Ectodermal cell (in vitro differentiated cells): ENCODE measurements around the gene HOXA2.
A peak's percentile ranks its signal among the peaks of the same experiment; 100 is the strongest.

Experiments used
- H3K27ac ChIP-seq: 2 replicates; pipeline ENCODE4 v1.7.0; 2013; ENCODE audit warnings: mild to moderate bottlenecking, low read depth, low read length; ENCODE audit not compliant: insufficient read depth, poor library complexity, severe bottlenecking
- H3K27me3 ChIP-seq: 2 replicates; pipeline ENCODE4 v1.7.0; 2013; ENCODE audit warnings: mild to moderate bottlenecking, low read length; ENCODE audit not compliant: insufficient read depth, control insufficient read depth, poor library complexity, severe bottlenecking
- H3K36me3 ChIP-seq: one replicate; pipeline ENCODE4 v1.7.0; 2013; ENCODE audit warnings: low read length; ENCODE audit not compliant: control insufficient read depth, insufficient read depth
- H3K4me1 ChIP-seq: one replicate; pipeline ENCODE4 v1.7.0; 2013; ENCODE audit warnings: low read length; ENCODE audit not compliant: control insufficient read depth, insufficient read depth
- H3K4me3 ChIP-seq: 2 replicates; pipeline ENCODE4 v1.7.0; 2013; ENCODE audit warnings: low read depth, low read length, control low read depth; ENCODE audit not compliant: insufficient read depth
- H3K9me3 ChIP-seq: 2 replicates; pipeline ENCODE4 v1.7.0; 2013; ENCODE audit warnings: mild to moderate bottlenecking, low read length, moderate library complexity; ENCODE audit not compliant: control insufficient read depth
- WGBS, 2 experiments: methylation state at CpG; one replicate each; pipeline ENCODE4 v1.1.7; 2013; ENCODE audit warnings: missing lambda C conversion rate in 2 of 2; 5-methylcytosine and 5-hydroxymethylcytosine counted together

HOXA2 gene

DNA sequence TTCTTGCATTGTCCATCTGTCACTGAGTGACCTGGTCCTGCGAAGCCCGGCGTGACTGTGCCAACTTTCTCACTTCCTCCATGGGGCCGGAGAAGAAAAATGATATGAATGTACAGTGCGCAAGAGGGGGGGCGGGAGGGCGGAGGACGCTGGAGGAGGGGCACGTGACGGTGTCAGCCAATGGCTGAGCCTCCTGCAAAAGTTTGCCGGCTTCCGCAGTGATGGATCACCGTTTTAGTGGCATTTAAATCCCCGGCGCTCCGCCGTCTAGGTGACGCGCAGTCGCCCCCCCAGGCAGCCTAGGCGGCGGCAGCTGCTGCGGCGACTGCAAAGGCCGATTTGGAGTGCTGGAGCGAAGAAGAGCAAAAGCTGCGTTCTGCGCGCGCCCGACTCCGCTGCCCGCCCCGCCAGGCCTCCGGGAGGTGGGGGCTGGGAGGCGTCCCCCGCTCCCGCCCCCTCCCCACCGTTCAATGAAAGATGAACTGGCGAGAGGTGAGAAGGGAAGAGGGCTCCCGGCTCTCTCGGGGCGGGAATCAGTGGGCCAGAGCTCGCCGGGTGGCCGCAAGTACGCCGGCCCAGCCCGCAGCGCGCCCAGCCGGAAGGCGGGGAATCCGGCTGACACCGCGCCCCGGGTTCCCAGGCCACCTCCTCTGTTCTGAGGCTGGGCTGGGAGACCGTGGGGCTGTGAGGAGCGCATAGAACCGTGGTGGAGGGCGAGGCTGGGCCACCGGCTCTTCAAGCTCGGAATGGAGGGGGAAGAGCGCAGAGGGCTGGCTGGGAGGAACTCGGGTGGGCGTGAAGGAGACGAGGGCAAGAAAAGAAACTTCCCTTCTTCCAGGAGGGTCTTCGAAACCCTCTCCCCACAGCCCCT is 6.4 kb downstream of the HOXA2 start, which contains the start of gene HOXA1:
Gene HOXA1, minus strand, starts transcription at position 104 of the 871 bp plus-strand sequence. Its CDS starts 88 bp downstream, at position 16.
- H3K9me3 ChIP-seq, result no peaks in the 10 kb centered on the region
- H3K27ac ChIP-seq, result no peak within 1 kb of the TSS
- peaks cover 100% of the 10 kb centered on the region for H3K27me3 ChIP-seq
- H3K4me3 ChIP-seq, result peak within 1 kb of the TSS; percentile 57
- H3K36me3 ChIP-seq, result no peaks in the 10 kb centered on the region
- 0 to 1% methylated on average over 68 of the region's 68 CpGs for WGBS, 2 experiments
- H3K4me1 ChIP-seq, result peaks cover 5% of the 10 kb centered on the region

DNA sequence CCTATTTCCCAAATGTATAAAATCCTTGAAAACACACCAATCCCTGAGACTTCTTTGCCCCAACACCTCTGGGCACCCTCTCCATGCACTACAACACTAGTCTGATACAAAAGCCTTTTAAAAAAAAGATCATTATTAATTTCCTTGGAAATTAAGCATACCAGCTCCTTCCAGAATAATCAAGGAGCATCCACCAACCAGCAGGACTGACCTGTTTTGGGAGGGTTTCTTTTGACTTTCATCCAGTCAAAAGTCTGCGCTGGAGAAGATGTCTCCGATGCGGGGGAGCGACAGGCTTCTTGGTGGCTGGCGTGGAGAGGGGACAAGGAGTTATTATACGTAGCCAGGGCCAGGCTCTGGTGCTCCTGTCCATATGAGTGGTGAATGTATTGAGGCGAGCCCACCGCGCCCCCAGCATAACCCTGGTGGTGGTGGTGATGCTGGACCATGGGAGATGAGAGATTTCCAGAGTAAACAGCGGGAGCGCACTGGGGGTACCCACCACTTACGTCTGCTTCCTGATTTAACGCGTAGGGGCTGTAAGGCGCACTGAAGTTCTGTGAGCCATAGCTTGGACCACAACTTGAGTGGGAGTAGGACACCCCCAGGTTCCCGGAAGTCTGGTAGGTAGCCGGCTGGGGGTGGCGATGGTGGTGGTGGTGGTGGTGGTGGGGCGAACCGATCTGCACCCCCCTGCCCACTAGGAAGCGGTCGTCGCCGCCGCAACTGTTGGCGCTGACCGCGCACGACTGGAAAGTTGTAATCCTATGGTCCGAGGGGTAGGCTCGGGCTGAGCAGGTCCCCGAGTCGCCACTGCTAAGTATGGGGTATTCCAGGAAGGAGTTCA is 7.2 kb downstream of the HOXA2 start:
- 4 to 5% methylated on average over 33 of the region's 33 CpGs for WGBS, 2 experiments
- Histone ChIP-seq H3K36me3 (no peaks in the 10 kb centered on the region), H3K9me3 (no peaks in the 10 kb centered on the region), H3K4me1 (peaks cover 5% of the 10 kb centered on the region), H3K4me3 (peak overlapping the region; percentile 57), H3K27ac (no peak overlapping the region), H3K27me3 (peaks cover 100% of the 10 kb centered on the region)

- no peak overlapping the region for H3K4me3 ChIP-seq
- H3K4me1 ChIP-seq, result no peaks in the 10 kb centered on the region
- 8 to 9% methylated on average over 29 of the region's 29 CpGs for WGBS, 2 experiments
- H3K27ac ChIP-seq, result no peak overlapping the region
- no peaks in the 10 kb centered on the region for H3K9me3 ChIP-seq
- no peaks in the 10 kb centered on the region for H3K36me3 ChIP-seq
- peaks cover 100% of the 10 kb centered on the region for H3K27me3 ChIP-seq
Measured at GRCh38 chr7:27094304-27095049, 8.0 kb downstream of the HOXA2 start.

- 43 to 46% methylated on average over 5 to 6 of the region's 6 CpGs for WGBS, 2 experiments
Measured at GRCh38 chr7:27093184-27093895, 9.1 kb downstream of the HOXA2 start.

GRCh38 chr7:27092819-27093110 is 9.7 kb downstream of the HOXA2 start:
- H3K4me3 ChIP-seq, result no peak overlapping the region
- no peaks in the 10 kb centered on the region for H3K9me3 ChIP-seq
- WGBS, 2 experiments, result 56 to 58% methylated on average over 1 of the region's 1 CpG
- H3K36me3 ChIP-seq, result no peaks in the 10 kb centered on the region
- peaks cover 98% of the 10 kb centered on the region for H3K27me3 ChIP-seq
- H3K4me1 ChIP-seq, result no peaks in the 10 kb centered on the region
- H3K27ac ChIP-seq, result no peak overlapping the region

More at GRCh38 chr7:27093184-27093895, 9.1 kb downstream of the HOXA2 start:
- H3K27me3 ChIP-seq, result peaks cover 100% of the 10 kb centered on the region
- no peak overlapping the region for H3K4me3 ChIP-seq
- H3K36me3 ChIP-seq, result no peaks in the 10 kb centered on the region
- no peaks in the 10 kb centered on the region for H3K4me1 ChIP-seq
- H3K27ac ChIP-seq, result no peak overlapping the region
- no peaks in the 10 kb centered on the region for H3K9me3 ChIP-seq

DNA sequence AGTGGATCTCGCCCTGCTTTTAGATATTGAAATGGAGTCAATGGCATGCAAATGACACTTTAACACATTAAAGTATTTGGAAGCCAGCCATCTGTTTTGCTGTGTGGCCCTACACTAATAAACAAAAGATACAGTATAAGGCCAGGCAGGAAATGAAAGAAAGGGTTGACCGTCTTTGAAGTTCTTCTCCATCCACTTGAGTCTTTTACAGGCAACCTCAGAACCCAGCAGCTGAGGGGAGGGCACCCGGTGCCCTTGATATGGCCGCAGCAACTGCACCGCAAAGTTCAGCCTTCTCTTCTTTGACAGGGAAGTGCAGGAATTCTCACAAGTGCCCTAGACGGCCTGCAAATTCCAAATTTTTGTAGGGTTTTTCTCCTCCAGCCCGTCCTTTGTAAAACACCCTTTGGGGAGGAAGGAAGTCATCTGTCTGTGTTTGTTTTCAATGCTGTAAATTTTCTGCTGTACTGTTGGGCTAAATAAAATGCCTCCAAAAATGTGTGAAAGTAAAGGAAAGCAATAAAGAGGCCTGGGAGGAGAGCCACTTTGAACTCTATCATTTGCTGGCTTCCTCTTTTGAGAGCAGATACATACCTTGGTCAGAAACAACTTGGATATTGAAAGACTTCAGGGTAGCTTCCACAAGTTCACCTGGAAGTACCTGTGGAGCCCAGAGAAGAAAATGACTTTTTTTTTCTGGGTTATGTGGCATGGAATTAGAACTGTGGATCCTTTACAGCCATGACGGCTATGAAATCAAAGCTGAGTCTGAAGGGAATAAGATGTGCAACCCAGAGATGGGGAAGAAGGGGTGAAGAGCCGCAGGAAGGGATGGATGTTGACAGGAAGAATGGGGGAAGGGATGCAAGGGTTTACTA is 10.3 kb downstream of the HOXA2 start:
- WGBS, 2 experiments, result 13% methylated on average over 9 of the region's 9 CpGs
- H3K4me1 ChIP-seq, result no peaks in the 10 kb centered on the region
- H3K9me3 ChIP-seq, result no peaks in the 10 kb centered on the region
- peaks cover 92% of the 10 kb centered on the region for H3K27me3 ChIP-seq
- no peak overlapping the region for H3K4me3 ChIP-seq
- no peak overlapping the region for H3K27ac ChIP-seq
- no peaks in the 10 kb centered on the region for H3K36me3 ChIP-seq

GRCh38 chr7:27091105-27091504 is 11.4 kb downstream of the HOXA2 start:
- no peaks in the 10 kb centered on the region for H3K36me3 ChIP-seq
- no peaks in the 10 kb centered on the region for H3K9me3 ChIP-seq
- H3K27ac ChIP-seq, result no peak overlapping the region
- H3K4me3 ChIP-seq, result no peak overlapping the region
- WGBS, 2 experiments, result 1 to 6% methylated on average over 3 of the region's 3 CpGs
- peaks cover 81% of the 10 kb centered on the region for H3K27me3 ChIP-seq
- no peaks in the 10 kb centered on the region for H3K4me1 ChIP-seq

DNA sequence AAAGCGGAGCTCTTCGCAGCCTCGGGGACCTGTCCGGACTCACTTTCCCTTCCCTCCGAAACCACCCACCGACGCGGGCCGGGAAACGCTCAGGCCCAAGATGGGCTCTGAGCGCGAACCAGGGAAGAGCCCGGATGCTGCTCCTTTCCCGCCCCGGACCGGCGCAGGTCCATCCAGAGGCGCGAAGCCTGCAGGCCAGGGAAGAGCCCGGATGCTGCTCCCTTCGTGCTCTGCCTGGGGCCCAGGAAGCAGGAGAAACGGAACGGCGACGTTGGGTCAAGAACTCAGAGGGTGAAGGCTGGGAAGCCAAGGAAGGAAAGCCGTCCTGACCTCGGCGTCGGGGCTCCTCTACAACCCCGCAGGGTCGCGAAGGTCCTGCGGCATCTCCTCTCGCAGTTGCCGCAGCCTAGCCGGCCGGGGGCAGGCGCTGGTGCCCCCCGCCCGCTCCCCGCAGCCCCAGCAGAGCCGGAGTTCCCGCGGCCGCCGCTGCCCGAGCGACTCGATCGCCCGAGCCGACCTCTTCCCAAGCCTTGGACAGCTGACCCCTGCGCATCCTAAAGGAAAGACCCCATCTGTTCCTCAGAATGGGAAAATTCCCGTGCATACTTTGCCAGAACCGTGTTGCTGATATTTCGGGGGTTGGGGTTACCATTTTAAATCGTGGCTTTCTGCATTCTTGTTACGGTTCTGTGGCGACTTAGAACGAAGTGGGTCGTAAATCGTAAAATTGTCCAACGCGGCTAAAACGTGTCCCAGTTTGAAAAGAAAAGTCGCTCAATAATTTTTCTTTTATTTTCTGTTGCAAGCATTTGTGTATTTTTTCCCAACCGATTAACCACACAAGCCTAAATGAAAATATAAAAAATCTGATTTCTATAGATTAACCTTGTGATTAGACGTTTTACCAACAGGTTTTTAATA is 14.2 kb downstream of the HOXA2 start:
- H3K27me3 ChIP-seq, result peaks cover 53% of the 10 kb centered on the region
- no peaks in the 10 kb centered on the region for H3K4me1 ChIP-seq
- no peaks in the 10 kb centered on the region for H3K36me3 ChIP-seq
- no peaks in the 10 kb centered on the region for H3K9me3 ChIP-seq
- no peak overlapping the region for H3K27ac ChIP-seq
- 94% methylated on average over 67 of the region's 68 CpGs for WGBS, 2 experiments
- no peak overlapping the region for H3K4me3 ChIP-seq
